Measurements from ENCODE around the gene ZFYVE28. TPM values are rescaled to one million over a fixed set of nuclear protein-coding genes. Genes with fewer than 3 reads are reported as not detected.

Gene ZFYVE28
- total RNA-seq, 1 donor from 2014 or later, result 11.3 TPM

GRCh38 chr4:2427383-2428334 is 9.2 kb upstream of the ZFYVE28 start:
- Histone ChIP-seq H3K27ac (no peak overlapping the region), H3K4me3 (no peak overlapping the region), H3K27me3 (no peaks in the 10 kb centered on the region), H3K36me3 (no peaks in the 10 kb centered on the region), H3K9me3 (no peaks in the 10 kb centered on the region), H3K4me1 (no peaks in the 10 kb centered on the region)
- no peak for DNase-seq (ENCODE audit: extremely low spot score in 2 of 2)
- TF ChIP-seq POLR2A (IDR thresholded peaks at IDR 0.05) (no peak), CTCF (IDR thresholded peaks at IDR 0.05) (no peak), POLR2AphosphoS5 (IDR thresholded peaks at IDR 0.05; ENCODE audit: insufficient read depth in 1 of 2, low read depth in 1 of 2) (no peak)
- intact Hi-C loops (cut with DNase I), result no loop called here

DNA sequence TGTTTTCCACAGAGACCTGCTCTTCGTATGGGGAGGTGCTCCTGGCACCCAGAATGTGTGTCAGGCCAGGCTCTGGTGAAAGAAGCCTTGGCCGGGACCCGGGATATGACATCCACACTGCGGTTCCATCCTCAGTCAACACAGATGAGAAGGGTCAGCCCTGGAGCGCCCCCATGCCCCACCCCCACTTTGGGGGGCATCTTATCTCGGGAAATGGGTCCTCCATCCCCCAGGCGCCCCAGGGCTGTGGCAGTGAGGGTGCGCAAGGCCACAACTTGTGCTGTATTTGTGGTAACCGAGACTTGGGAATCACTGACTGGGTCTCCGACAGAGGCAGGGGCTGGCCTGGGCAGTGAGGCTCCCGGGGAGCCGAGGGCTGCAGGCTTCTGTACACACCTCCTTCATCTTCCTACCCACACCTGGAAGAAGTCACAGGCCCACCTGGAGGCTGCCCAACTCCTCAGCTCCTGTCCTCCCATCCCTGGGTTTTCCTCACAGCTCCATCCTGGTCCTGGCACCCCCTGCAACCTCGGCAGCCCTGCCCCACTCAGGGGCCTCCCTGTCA is 8.3 kb upstream of the ZFYVE28 start:
- Histone ChIP-seq H3K9me3 (no peaks in the 10 kb centered on the region), H3K4me1 (no peaks in the 10 kb centered on the region), H3K27me3 (no peaks in the 10 kb centered on the region), H3K27ac (no peak overlapping the region), H3K4me3 (no peak overlapping the region), H3K36me3 (no peaks in the 10 kb centered on the region)
- intact Hi-C loops (cut with DNase I), result no loop called here
- TF ChIP-seq POLR2A (IDR thresholded peaks at IDR 0.05), result no peak
- TF ChIP-seq POLR2AphosphoS5 (IDR thresholded peaks at IDR 0.05; ENCODE audit: insufficient read depth in 1 of 2, low read depth in 1 of 2), result no peak
- TF ChIP-seq CTCF (IDR thresholded peaks at IDR 0.05), result no peak
- no peak for DNase-seq (ENCODE audit: extremely low spot score in 2 of 2)

DNA sequence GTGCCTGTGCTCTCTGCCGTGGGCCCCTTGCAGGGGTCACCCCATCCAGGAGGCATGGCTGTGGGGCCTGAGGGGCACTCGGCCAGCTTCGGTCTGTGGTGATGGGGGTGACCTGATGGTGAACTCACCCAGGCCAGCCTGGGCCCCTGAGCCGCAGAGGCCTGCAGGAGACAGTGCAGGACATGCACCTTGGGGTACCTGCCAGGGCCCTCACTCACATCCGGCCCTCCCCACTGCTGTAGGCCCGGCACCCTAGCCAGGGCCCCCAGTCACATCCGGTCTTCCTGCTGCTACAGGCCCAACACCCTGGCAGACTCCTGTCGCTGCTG is 7.6 kb upstream of the ZFYVE28 start:
- no peaks in the 10 kb centered on the region for H3K27me3 ChIP-seq
- TF ChIP-seq CTCF (IDR thresholded peaks at IDR 0.05) (no peak), POLR2AphosphoS5 (IDR thresholded peaks at IDR 0.05; ENCODE audit: insufficient read depth in 1 of 2, low read depth in 1 of 2) (no peak)
- no peaks in the 10 kb centered on the region for H3K36me3 ChIP-seq
- H3K4me1 ChIP-seq, result no peaks in the 10 kb centered on the region
- no peak overlapping the region for H3K4me3 ChIP-seq
- no peaks in the 10 kb centered on the region for H3K9me3 ChIP-seq
- H3K27ac ChIP-seq, result no peak overlapping the region
- intact Hi-C loops (cut with DNase I), result no loop called here
- no peak for DNase-seq (ENCODE audit: extremely low spot score in 2 of 2)

DNA sequence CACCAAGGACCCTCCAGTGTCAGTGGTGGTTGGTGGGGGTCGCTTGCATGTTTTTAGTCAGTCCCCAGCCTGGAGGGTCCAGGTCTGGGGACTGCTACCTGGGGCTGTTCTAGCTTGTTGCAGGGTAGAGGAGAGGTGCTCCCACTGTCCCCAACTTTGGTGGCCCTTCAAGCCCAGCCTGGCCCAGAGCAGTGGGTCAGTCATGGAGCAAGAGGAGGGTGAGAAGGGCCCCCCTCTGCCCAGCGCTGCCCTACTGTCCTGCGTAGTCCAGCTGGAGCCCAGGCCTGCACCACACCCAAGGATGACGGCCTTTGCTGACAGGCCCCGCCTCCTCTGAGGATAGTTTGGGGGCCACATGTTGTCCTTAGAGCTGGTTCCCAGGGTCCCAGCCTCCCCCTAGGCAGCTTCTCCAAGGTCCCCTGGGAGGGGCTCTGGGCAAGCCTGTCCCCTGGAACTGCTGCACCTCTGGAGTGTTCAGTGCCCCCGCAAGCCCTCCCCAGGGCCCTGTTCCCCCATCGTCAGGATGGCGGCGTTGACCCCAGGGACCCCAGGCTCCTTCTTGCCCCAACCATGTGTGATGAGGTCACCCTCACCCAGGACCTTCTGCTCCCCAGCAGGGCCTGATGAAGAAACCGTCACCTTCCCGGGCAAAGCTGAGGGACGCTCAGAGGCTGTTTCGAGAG is 7.1 kb upstream of the ZFYVE28 start:
- DNase-seq (ENCODE audit: extremely low spot score in 2 of 2), result no peak
- no peak overlapping the region for H3K4me3 ChIP-seq
- no peaks in the 10 kb centered on the region for H3K27me3 ChIP-seq
- H3K36me3 ChIP-seq, result no peaks in the 10 kb centered on the region
- H3K4me1 ChIP-seq, result no peaks in the 10 kb centered on the region
- H3K9me3 ChIP-seq, result no peaks in the 10 kb centered on the region
- TF ChIP-seq POLR2AphosphoS5 (IDR thresholded peaks at IDR 0.05; ENCODE audit: insufficient read depth in 1 of 2, low read depth in 1 of 2) (no peak), POLR2A (IDR thresholded peaks at IDR 0.05) (no peak), CTCF (IDR thresholded peaks at IDR 0.05) (no peak)
- no peak overlapping the region for H3K27ac ChIP-seq
- intact Hi-C loops (cut with DNase I), result no loop called here

All from vagina (tissue), 2 donors.